ENCODE measurements around the gene SPCS3.

SPCS3 gene

GRCh38 chr4:176319704-176320339, at the start of gene SPCS3:
TSS of gene SPCS3 (plus strand) at chr4:176319966. CDS start at chr4:176320077, 111 bp downstream.
- no peak for TF ChIP-seq GATA2 (IDR thresholded peaks at IDR 0.05; ENCODE audit: low read depth, low read length)
- no peak for TF ChIP-seq GATA3 (IDR thresholded peaks at IDR 0.05; ENCODE audit: low read depth, low read length)

GRCh38 chr4:176270669-176271068, 49.1 kb upstream of the SPCS3 start:
- TF ChIP-seq GATA3 (IDR thresholded peaks at IDR 0.05; ENCODE audit: low read depth, low read length) (no peak), GATA2 (IDR thresholded peaks at IDR 0.05; ENCODE audit: low read depth, low read length) (no peak)

DNA sequence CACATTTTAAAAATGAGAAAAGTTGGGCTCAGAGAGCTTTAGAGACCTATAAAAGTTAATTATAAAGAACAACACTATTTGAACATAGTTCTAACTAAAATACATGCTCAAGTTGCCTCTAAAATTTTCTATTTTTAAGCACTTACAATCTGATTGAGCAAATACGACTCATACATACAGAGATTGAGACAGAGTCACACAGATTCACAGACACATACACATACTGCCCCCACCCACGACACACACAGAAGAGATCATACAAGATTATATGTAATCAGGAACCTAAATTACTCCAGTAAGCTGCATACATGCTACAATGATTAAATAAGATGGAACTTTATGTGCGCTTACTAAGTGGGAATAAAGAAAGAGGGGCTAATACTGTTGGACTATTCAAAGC, 48.0 kb upstream of the SPCS3 start:
- no peak for TF ChIP-seq GATA3 (IDR thresholded peaks at IDR 0.05; ENCODE audit: low read depth, low read length)
- TF ChIP-seq GATA2 (IDR thresholded peaks at IDR 0.05; ENCODE audit: low read depth, low read length) = no peak

GRCh38 chr4:176272799-176273198, 47.0 kb upstream of the SPCS3 start:
- TF ChIP-seq GATA2 (IDR thresholded peaks at IDR 0.05; ENCODE audit: low read depth, low read length) (no peak), GATA3 (IDR thresholded peaks at IDR 0.05; ENCODE audit: low read depth, low read length) (no peak)

GRCh38 chr4:176273736-176274135, 46.0 kb upstream of the SPCS3 start:
- TF ChIP-seq GATA3 (IDR thresholded peaks at IDR 0.05; ENCODE audit: low read depth, low read length) = no peak
- no peak for TF ChIP-seq GATA2 (IDR thresholded peaks at IDR 0.05; ENCODE audit: low read depth, low read length)

- TF ChIP-seq GATA2 (IDR thresholded peaks at IDR 0.05; ENCODE audit: low read depth, low read length) (no peak), GATA3 (IDR thresholded peaks at IDR 0.05; ENCODE audit: low read depth, low read length) (no peak)
Measured at GRCh38 chr4:176274441-176274840, 45.3 kb upstream of the SPCS3 start.

DNA sequence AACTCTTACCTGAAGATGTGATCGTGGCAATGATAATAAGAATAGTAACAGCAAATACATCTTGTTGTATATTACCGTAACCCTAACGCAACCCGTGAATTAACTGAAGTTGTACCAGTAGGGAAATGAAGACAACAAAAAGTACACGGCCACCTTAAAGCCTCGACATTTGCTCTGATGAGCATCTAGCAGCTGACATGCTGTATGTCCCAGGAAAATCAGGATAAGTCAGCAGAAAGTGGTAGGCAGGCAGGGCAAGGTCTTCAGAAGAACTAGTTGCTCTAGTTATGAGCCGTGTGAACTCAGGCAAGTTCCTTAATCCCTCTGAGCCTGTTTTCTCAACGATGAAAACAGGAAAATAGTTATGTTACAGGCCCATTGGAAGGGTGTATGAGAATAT, 43.1 kb upstream of the SPCS3 start:
- no peak for TF ChIP-seq GATA3 (IDR thresholded peaks at IDR 0.05; ENCODE audit: low read depth, low read length)
- no peak for TF ChIP-seq GATA2 (IDR thresholded peaks at IDR 0.05; ENCODE audit: low read depth, low read length)

DNA sequence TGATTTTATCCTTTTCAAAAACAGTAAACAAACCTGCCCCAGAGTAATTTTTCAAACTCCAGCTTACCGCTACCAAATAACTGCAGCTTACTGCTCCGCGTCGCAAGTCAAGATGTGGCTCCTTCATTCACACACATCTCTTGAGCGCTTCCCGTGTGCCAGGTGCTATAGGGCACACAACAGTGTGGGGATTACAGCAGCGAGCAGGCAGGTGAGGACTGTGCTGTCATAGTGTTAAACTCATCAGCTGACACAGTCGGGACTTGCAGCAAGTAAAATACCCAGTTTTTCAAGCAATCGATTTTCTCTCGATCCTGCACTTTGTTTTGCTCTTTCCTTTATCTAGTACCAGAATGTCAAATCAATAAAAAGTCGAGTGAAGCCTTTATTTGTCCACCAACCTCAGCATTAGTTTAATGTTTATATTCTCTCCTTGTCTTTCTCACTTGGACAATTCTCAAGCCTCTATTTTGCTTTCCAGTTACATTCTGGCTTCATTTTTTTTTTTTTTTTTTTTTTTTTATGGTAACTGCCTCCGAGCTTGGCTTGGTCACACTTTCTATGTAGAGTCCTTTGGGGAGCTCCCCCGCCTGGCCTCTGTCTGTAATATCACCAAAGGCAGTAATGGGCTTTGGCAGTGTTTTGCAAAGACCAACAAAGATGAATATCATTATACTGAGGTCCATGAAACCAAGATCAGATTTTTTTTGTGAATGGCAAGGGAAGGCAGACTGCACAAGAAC, 42.4 kb upstream of the SPCS3 start:
- TF ChIP-seq GATA2 (IDR thresholded peaks at IDR 0.05; ENCODE audit: low read depth, low read length) (no peak), GATA3 (IDR thresholded peaks at IDR 0.05; ENCODE audit: low read depth, low read length) (no peak)

GRCh38 chr4:176286728-176287127, 33.0 kb upstream of the SPCS3 start:
- TF ChIP-seq GATA2 (IDR thresholded peaks at IDR 0.05; ENCODE audit: low read depth, low read length) = no peak
- no peak for TF ChIP-seq GATA3 (IDR thresholded peaks at IDR 0.05; ENCODE audit: low read depth, low read length)

GRCh38 chr4:176287546-176287945, 32.2 kb upstream of the SPCS3 start:
- TF ChIP-seq GATA2 (IDR thresholded peaks at IDR 0.05; ENCODE audit: low read depth, low read length) (no peak), GATA3 (IDR thresholded peaks at IDR 0.05; ENCODE audit: low read depth, low read length) (no peak)

GRCh38 chr4:176288020-176288419, 31.7 kb upstream of the SPCS3 start:
- no peak for TF ChIP-seq GATA2 (IDR thresholded peaks at IDR 0.05; ENCODE audit: low read depth, low read length)
- TF ChIP-seq GATA3 (IDR thresholded peaks at IDR 0.05; ENCODE audit: low read depth, low read length) = no peak

DNA sequence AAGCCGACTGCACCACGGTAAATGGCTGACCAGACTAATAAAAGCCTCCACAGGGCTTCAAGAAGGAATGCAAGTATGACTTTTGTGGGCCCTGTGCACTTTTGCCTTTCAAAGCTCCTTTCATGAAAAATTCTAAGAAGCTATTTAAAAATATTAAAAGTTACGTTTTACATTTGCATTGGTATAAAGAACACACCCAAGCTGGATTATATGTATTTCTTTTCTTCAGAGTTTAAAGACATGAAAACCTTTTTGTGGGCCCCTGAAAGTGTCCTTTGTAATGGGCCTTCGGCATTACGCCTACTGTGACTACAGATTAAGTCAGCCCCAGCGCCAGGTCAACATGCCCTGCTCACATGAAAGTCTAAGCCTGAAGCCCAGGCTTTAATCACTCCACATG, 30.2 kb upstream of the SPCS3 start:
- TF ChIP-seq GATA3 (IDR thresholded peaks at IDR 0.05; ENCODE audit: low read depth, low read length) (no peak), GATA2 (IDR thresholded peaks at IDR 0.05; ENCODE audit: low read depth, low read length) (no peak)

GRCh38 chr4:176290520-176290919, 29.2 kb upstream of the SPCS3 start:
- no peak for TF ChIP-seq GATA2 (IDR thresholded peaks at IDR 0.05; ENCODE audit: low read depth, low read length)
- no peak for TF ChIP-seq GATA3 (IDR thresholded peaks at IDR 0.05; ENCODE audit: low read depth, low read length)

DNA sequence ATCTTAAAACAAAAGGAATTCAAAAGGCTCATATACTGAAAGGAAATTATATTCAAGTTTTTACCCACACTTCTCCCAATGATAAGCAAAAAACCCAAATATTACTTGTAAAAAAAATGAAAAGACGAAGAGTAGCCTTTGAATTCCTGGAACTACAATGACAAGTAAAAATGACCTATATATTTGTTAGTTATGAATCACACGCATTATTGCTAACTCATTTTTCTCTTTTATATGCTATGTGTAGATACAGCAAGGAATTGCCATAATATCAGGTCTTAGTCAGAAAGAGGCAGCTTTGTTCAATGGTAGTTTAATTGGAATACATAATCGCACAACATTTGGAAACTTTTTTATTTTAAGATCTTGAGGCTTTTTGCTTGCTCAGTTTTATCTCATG, 28.0 kb upstream of the SPCS3 start:
- TF ChIP-seq GATA3 (IDR thresholded peaks at IDR 0.05; ENCODE audit: low read depth, low read length) (no peak), GATA2 (IDR thresholded peaks at IDR 0.05; ENCODE audit: low read depth, low read length) (no peak)

GRCh38 chr4:176292920-176293319, 26.8 kb upstream of the SPCS3 start:
- no peak for TF ChIP-seq GATA3 (IDR thresholded peaks at IDR 0.05; ENCODE audit: low read depth, low read length)
- TF ChIP-seq GATA2 (IDR thresholded peaks at IDR 0.05; ENCODE audit: low read depth, low read length) = no peak

All from SH-SY5Y (cell line).